AG04450 (cell line): ENCODE results near the gene CUL4B. TPM values are rescaled to one million over a fixed set of nuclear protein-coding genes. Genes with fewer than 3 reads are reported as not detected.
"Not testable (repeated sequence)": the region's sequence is repeated elsewhere in the genome, so short reads cannot be mapped to it uniquely, and the experiment has no call there.

ENCODE experiments used
- CTCF ChIA-PET: fragments of 300-600, 350-600 bp; formaldehyde crosslinking; extraction: SDS; loops from one replicate; lab custom pipeline; 2022; ENCODE audit warnings: antibody characterized with exemption, inconsistent platforms; lab: Charles Lee
- POLR2A ChIA-PET: fragments of 350-600 bp; formaldehyde crosslinking; extraction: SDS; loops from one replicate; lab custom pipeline; 2021; ENCODE audit warnings: antibody characterized with exemption, inconsistent platforms; lab: Yijun Ruan, JAX
- DNase-seq: peaks from one replicate; pipeline ENCODE4 v3.0.0-alpha.2; 2011; ENCODE audit warnings: low read depth, low spot score
- H3K27ac ChIP-seq: one replicate; pipeline ENCODE4 v1.5.1; 2012; ENCODE audit warnings: low read depth, low read length, control low read depth
- H3K27me3 ChIP-seq: one replicate; pipeline ENCODE4 v1.6.0; 2012; ENCODE audit warnings: low read length; ENCODE audit not compliant: control insufficient read depth, insufficient read depth
- H3K4me3 ChIP-seq: 2 replicates; pipeline ENCODE4 v1.5.1; 2011; ENCODE audit warnings: mild to moderate bottlenecking, low read depth, low read length, control low read depth
- H3K9me3 ChIP-seq: 2 replicates; pipeline ENCODE4 v1.5.1; 2012; ENCODE audit warnings: low read length; ENCODE audit not compliant: control insufficient read depth, insufficient read depth
- CTCF ChIP-seq: IDR thresholded peaks from 2 replicates; pipeline ENCODE4 v1.5.1; 2011; ENCODE audit warnings: low read depth, low read length, control low read depth, inconsistent platforms
- polyA plus RNA-seq: library from polyadenylated mRNA; depleted of rRNA; stranded (reverse); fragments of >200 nt; gene quantifications from 2 replicates; pipeline ENCODE4 v1.2.3, GENCODE V29; 2011

CUL4B gene
- polyA plus RNA-seq, 1 experiment, result 64.5 TPM

GRCh38 chrX:120512222-120512621, 48.5 kb downstream of the CUL4B start:
- DNase-seq, result no peak
- H3K27me3 ChIP-seq, result no peaks in the 10 kb centered on the region
- CTCF ChIA-PET, result no interaction called here
- H3K27ac ChIP-seq, result no peak overlapping the region
- no peak overlapping the region for H3K4me3 ChIP-seq
- TF ChIP-seq CTCF, result no peak
- H3K9me3 ChIP-seq, result no peaks in the 10 kb centered on the region
- POLR2A ChIA-PET, result no interaction called here

- no peak for DNase-seq
- H3K9me3 ChIP-seq, result no peaks in the 10 kb centered on the region
- no peak overlapping the region for H3K4me3 ChIP-seq
- POLR2A ChIA-PET, result no interaction called here
- no peak overlapping the region for H3K27ac ChIP-seq
- no peaks in the 10 kb centered on the region for H3K27me3 ChIP-seq
- CTCF ChIA-PET, result no interaction called here
- TF ChIP-seq CTCF, result no peak
Observed at GRCh38 chrX:120504569-120504968, 56.2 kb downstream of the CUL4B start.

GRCh38 chrX:120499301-120500072, 61.3 kb downstream of the CUL4B start:
- DNase-seq, result no peak
- Histone ChIP-seq H3K27ac (no peak overlapping the region), H3K9me3 (no peaks in the 10 kb centered on the region), H3K27me3 (no peaks in the 10 kb centered on the region), H3K4me3 (no peak overlapping the region)
- ChIA-PET CTCF (interaction anchor here (0.9 to 1.9 kb wide), 6 partner anchors 14 to 270 kb away, joined by 3 to 31 read pairs (median 4); no protein-coding TSS in a partner anchor), POLR2A (no interaction called here)
- no peak for TF ChIP-seq CTCF

- H3K27ac ChIP-seq, H3K4me3 ChIP-seq, CTCF ChIA-PET, DNase-seq, POLR2A ChIA-PET, H3K9me3 ChIP-seq, H3K27me3 ChIP-seq: not testable (repeated sequence)
Observed at GRCh38 chrX:120490119-120490518, 70.6 kb downstream of the CUL4B start.

- Histone ChIP-seq H3K9me3 (no peaks in the 10 kb centered on the region), H3K27me3 (no peaks in the 10 kb centered on the region), H3K4me3 (no peak overlapping the region), H3K27ac (no peak overlapping the region)
- POLR2A ChIA-PET, result no interaction called here
- TF ChIP-seq CTCF, result no peak
- CTCF ChIA-PET, result interaction anchor here (1.1 to 2.6 kb wide), 5 partner anchors 9 to 51 kb away, joined by 3 to 15 read pairs (median 4); no protein-coding TSS in a partner anchor
- DNase-seq, result no peak
Observed at GRCh38 chrX:120486786-120487185, 74.0 kb downstream of the CUL4B start.
